Coronary artery (tissue), 2 donors: ENCODE measurements around the gene SLC35E3.
"Not testable (repeated sequence)": the region's sequence is repeated elsewhere in the genome, so short reads cannot be mapped to it uniquely, and the experiment has no call there.

Experiments used
- DNase-seq: peaks from one replicate; pipeline ENCODE4 v3.0.0-alpha.2; 2017; ENCODE audit warnings: low spot score
- H3K27ac ChIP-seq, 2 donors: fragments of 200-600 bp; sonication (generic); one replicate each; pipeline ENCODE4 v1.5.1; 2016 to 2019
- H3K4me3 ChIP-seq: fragments of 200-600 bp; sonication (generic); 2 replicates; pipeline ENCODE4 v1.5.1; 2016; ENCODE audit warnings: mild to moderate bottlenecking, moderate library complexity
- TF ChIP-seq, protein P1 (sequence below): fragments of 200-600 bp; sonication (generic); IDR thresholded peaks from one replicate; pipeline ENCODE4 v1.5.1; 2019; ENCODE audit warnings: antibody characterized with exemption

The SLC35E3 gene

DNA sequence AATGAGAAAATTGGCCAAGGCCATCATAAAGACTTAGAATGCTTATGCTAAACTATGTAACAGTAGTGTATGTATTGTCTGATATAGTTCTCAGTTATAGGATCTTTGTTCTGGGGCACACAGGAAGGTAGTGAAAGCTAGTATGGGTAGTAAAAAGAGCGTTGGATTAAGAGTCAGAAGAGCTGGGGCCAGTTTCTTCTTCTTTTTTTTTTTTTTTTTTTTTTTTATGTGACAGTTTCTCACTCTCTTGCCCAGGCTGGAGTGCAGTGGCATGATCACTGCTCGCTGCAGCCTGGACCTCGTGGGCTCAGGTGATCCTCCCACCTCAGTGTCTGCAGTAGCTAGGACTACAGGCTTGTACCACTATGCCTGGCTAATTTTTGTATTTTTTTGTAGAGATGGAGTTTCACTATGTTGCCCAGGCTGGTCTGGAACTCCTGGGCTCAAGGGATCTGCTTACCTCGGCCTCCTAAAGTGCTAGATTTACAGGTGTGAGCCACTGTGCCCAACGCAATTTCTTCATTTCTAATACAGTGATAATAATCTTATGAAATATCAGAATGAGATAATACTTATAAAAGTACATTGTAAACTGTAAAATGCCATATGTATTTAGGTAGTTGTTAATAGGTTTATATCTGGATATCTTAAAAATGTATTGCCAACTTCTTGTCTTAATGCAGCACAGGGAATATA, 69.4 kb downstream of the SLC35E3 start:
- H3K4me3 ChIP-seq, result no peak overlapping the region
- no peak overlapping the region for H3K27ac ChIP-seq
- TF ChIP-seq, protein P1, sequence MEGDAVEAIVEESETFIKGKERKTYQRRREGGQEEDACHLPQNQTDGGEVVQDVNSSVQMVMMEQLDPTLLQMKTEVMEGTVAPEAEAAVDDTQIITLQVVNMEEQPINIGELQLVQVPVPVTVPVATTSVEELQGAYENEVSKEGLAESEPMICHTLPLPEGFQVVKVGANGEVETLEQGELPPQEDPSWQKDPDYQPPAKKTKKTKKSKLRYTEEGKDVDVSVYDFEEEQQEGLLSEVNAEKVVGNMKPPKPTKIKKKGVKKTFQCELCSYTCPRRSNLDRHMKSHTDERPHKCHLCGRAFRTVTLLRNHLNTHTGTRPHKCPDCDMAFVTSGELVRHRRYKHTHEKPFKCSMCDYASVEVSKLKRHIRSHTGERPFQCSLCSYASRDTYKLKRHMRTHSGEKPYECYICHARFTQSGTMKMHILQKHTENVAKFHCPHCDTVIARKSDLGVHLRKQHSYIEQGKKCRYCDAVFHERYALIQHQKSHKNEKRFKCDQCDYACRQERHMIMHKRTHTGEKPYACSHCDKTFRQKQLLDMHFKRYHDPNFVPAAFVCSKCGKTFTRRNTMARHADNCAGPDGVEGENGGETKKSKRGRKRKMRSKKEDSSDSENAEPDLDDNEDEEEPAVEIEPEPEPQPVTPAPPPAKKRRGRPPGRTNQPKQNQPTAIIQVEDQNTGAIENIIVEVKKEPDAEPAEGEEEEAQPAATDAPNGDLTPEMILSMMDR, result no peak
- no peak for DNase-seq

DNA sequence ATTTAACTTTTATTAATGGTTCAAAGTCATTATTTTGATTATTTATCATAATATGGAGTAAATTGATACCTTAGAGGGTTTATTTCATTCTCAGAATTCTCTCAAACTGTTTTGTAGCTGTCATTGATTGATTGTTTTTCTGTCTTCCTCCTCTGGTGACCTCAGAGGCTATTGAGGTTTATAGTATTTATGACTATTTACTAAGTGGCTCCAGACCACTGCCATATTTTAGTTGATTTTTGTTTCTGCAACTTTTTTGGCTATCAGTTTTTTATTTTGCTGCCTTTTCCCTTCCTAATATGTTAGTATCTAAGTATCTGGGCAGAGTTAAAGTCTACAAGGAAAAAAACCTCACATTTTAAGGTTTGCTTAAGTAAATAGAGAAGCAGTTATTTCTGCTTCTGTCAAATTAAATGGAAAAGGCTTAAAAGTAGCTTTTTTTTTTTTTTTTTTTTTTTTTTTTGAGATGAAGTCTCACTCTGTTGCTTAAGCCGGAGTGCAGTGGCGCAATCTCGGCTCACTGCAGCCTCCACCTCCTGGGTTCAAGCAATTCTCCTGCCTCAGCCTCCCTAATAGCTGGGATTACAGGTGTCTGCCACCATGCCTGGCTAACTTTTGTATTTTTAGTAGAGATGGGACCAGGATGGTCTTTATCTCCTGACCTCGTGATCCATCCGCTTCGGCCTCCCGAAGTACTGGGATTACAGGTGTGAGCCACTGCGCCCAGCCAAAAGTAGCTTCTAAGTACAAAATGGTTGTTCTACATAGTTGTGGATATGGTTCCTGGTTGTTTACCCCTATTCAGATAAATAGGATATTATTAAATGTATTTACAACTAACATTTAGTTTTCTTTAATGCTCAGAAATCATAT, 70.2 kb downstream of the SLC35E3 start:
- no peak for DNase-seq
- H3K4me3 ChIP-seq, result no peak overlapping the region
- no peak overlapping the region for H3K27ac ChIP-seq
- TF ChIP-seq, protein P1, result no peak

GRCh38 chr12:68819481-68819880, 73.5 kb downstream of the SLC35E3 start:
- H3K27ac ChIP-seq, DNase-seq, H3K4me3 ChIP-seq: not testable (repeated sequence)

DNA sequence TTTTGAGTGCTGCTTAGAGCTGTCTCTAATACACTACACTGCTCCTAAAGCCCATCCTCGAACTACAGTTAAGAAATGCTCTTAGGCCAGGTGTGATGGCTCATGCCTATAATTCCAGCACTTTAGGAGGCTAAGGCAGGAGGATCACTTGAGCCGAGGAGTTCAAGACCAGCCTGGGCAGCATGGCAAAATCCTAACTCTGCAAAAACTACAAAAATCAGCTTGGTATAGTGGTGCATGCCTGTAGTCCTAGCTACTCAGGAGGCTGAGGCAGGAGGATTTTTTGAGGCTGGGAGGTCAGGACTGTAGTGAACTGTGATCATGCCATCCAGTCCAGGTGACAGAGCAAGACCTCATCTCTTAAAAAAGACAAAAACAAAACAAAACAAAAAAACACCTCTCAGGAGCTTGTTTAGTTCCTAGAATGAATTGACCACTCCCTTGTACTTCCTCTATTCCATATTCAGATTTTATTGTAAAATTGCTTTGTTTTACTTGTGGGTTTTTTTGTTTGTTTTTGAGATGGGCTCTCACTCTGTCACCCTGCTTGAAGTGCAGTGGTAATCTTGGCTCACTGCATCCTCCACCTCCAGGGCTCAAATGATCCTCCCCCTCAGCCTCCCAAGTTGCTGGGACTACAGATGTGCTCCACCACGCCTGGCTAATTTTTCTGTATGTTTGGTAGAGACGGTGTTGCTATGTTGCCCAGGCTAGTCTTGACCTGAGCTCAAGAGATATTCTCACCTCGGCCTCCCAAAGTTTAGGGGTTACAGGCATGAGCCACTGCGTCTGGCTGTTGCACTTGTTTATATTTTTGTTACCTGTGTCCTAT, 75.6 kb downstream of the SLC35E3 start:
- Histone ChIP-seq H3K4me3 (no peak overlapping the region), H3K27ac (no peak overlapping the region)
- TF ChIP-seq, protein P1, result no peak
- no peak for DNase-seq

GRCh38 chr12:68823696-68824095, 77.7 kb downstream of the SLC35E3 start:
- Histone ChIP-seq H3K4me3 (no peak overlapping the region), H3K27ac (no peak overlapping the region)
- no peak for DNase-seq
- TF ChIP-seq, protein P1, result no peak

DNA sequence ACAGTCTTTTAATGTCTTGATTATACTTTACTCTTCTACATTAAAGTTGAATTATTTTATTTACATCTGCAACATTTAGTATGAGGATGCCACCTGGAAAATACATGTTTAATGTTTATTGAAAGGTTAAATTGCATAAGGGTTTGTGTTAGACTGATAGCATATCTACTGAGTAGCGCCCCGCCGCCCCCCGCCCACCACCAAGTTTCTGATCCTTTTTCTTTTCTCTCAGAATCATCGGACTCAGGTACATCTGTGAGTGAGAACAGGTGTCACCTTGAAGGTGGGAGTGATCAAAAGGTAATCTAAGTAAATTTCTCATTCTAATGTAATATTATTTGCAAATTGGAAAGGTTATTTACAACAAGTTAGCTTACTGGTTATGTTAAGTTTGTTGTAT, 78.2 kb downstream of the SLC35E3 start:
- no peak overlapping the region for H3K4me3 ChIP-seq
- TF ChIP-seq, protein P1, result no peak

DNA sequence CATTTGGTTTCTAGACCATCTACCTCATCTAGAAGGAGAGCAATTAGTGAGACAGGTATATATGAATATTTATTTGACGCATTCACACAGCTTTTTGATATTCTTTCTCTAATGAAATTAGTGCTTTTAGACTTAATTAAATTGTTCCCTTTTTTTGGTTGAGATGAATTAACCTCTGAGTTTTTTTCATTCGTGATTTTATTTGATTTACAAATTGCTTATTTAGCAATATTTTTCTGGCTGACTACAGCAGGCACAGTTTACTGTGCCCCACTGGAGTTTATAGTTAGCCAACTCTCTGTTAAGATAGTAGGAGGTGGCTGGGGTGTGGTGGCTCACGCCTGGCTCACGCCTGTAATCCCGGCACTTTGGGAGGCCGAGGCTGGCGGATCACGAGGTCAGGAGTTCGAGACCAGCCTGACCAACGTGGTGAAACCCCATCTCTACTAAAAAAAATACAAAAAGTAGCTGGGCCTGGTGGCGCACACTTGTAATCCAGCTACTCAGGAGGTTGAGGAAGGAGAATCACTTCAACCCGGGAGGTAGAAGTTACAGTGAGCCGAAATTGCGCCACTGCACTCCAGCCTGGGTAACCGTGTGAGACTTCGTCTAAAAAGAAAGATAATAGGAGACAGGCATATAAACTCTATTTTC, 78.7 kb downstream of the SLC35E3 start:
- H3K4me3 ChIP-seq, result no peak overlapping the region
- H3K27ac ChIP-seq, result no peak overlapping the region
- DNase-seq, result no peak
- TF ChIP-seq, protein P1, result no peak

More for the DNA sequence above, 78.2 kb downstream of the SLC35E3 start:
- no peak for DNase-seq
- no peak overlapping the region for H3K27ac ChIP-seq
